ENCODE results near the gene EXOC4.

The EXOC4 gene

GRCh38 chr7:133863362-133864061, 610.6 kb downstream of the EXOC4 start:
- TF ChIP-seq CTCF (IDR thresholded peaks at IDR 0.05; ENCODE audit: low read depth, low read length), result no peak
- no peak for DNase-seq (ENCODE audit: extremely low read depth, low read depth)

GRCh38 chr7:133869556-133869955, 616.7 kb downstream of the EXOC4 start:
- TF ChIP-seq CTCF (IDR thresholded peaks at IDR 0.05; ENCODE audit: low read depth, low read length), result no peak
- no peak for DNase-seq (ENCODE audit: extremely low read depth, low read depth)

DNA sequence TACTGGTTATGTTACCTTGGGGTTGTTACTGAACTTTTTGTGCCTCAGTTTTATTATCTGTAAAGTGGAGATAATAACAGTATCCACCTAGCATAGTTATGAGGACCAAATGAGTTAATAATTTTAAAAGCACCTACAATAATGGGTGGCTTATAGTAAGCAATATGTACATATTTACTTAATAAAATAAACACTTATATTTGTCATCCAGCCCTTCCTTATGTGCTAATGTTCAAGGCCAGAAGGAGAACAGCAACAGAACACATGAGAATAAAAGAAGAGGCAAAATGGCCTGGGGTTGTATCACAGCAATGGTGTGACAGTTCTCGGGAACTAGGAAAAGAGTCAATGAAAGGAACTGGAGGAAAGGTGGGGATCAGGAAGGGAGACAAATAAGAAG, 618.9 kb downstream of the EXOC4 start:
- no peak for DNase-seq (ENCODE audit: extremely low read depth, low read depth)
- TF ChIP-seq CTCF (IDR thresholded peaks at IDR 0.05; ENCODE audit: low read depth, low read length), result no peak

GRCh38 chr7:133873187-133873586, 620.3 kb downstream of the EXOC4 start:
- TF ChIP-seq CTCF (IDR thresholded peaks at IDR 0.05; ENCODE audit: low read depth, low read length), result no peak
- DNase-seq (ENCODE audit: extremely low read depth, low read depth), result no peak

DNA sequence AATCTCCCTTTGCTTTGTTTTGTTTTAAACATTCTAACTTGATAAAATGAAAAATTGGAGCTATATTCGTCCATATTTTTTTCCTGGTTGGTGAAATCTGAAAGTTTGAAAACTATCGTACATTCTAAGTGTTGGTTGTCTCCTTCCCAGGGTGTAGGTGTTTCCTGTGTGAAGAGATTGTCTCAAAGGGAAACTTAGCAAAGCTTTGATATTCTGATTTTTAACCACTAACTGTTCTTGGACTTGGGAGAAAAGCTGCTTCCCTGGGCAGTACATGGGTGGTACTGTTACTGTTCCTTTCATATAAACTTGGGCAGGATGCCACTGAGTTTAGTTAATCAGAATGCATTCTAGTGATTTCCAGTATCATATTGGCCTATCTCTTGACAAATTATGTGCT, 620.8 kb downstream of the EXOC4 start:
- no peak for TF ChIP-seq CTCF (IDR thresholded peaks at IDR 0.05; ENCODE audit: low read depth, low read length)
- no peak for DNase-seq (ENCODE audit: extremely low read depth, low read depth)

DNA sequence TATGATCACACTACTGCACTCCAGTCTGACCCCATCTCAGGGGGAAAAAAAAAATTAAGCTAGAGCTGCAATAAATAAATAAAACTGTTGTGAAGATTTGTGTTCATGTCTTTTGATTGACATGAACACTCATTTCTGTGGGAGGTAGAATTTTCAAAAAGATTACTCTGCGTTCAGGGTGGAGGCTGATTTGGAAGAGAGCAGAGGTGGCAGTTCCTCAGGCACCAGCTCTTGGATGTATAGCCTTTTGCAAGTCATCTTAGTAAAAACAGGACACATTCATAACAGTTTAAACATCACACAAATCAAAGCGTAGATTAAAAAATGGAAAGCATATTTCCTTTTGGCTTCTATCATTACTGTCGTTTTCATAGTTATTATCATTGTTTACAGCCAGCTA, 630.7 kb downstream of the EXOC4 start:
- no peak for TF ChIP-seq CTCF (IDR thresholded peaks at IDR 0.05; ENCODE audit: low read depth, low read length)
- no peak for DNase-seq (ENCODE audit: extremely low read depth, low read depth)

GRCh38 chr7:133885213-133885612, 632.3 kb downstream of the EXOC4 start:
- no peak for TF ChIP-seq CTCF (IDR thresholded peaks at IDR 0.05; ENCODE audit: low read depth, low read length)

More at GRCh38 chr7:133885213-133885612, 632.3 kb downstream of the EXOC4 start:
- DNase-seq (ENCODE audit: extremely low read depth, low read depth), result no peak

Data from AG09319 (cell line).